HG03196 (cell line): ENCODE data around the gene SOX12.
"Not testable (repeated sequence)": the region's sequence is repeated elsewhere in the genome, so short reads cannot be mapped to it uniquely, and the experiment has no call there.

ENCODE experiments used
- ATAC-seq: cut with Tn5 transposase; IDR thresholded peaks from one replicate; pipeline ENCODE4 v1.9.1; 2021; ENCODE audit not compliant: unreplicated experiment

SOX12 gene

GRCh38 chr20:362271-363254 lies 37.2 kb downstream of the SOX12 start:
- no peak for ATAC-seq

GRCh38 chr20:363319-364078 lies 38.1 kb downstream of the SOX12 start:
- no peak for ATAC-seq

- ATAC-seq = no peak
Observed at GRCh38 chr20:364905-365794, 39.8 kb downstream of the SOX12 start.

GRCh38 chr20:366041-366718 lies 40.8 kb downstream of the SOX12 start:
- no peak for ATAC-seq

GRCh38 chr20:366719-367485 lies 41.5 kb downstream of the SOX12 start:
- ATAC-seq = no peak

GRCh38 chr20:367486-367887 lies 42.1 kb downstream of the SOX12 start:
- ATAC-seq = no peak

GRCh38 chr20:368915-369314 lies 43.6 kb downstream of the SOX12 start:
- ATAC-seq = no peak

- ATAC-seq = no peak
Observed at GRCh38 chr20:370151-370600, 44.8 kb downstream of the SOX12 start.

- no peak for ATAC-seq
Observed at GRCh38 chr20:370977-371754, 45.8 kb downstream of the SOX12 start.

GRCh38 chr20:371755-372542 lies 46.6 kb downstream of the SOX12 start:
- no peak for ATAC-seq

- not testable (repeated sequence) for ATAC-seq
Observed at GRCh38 chr20:372543-373082, 47.3 kb downstream of the SOX12 start.

GRCh38 chr20:373171-373890 lies 48.0 kb downstream of the SOX12 start:
- ATAC-seq = no peak

- ATAC-seq = no peak
Observed at GRCh38 chr20:375265-375889, 50.0 kb downstream of the SOX12 start.

GRCh38 chr20:376089-376488 lies 50.7 kb downstream of the SOX12 start:
- no peak for ATAC-seq

GRCh38 chr20:376750-377149 lies 51.4 kb downstream of the SOX12 start:
- no peak for ATAC-seq

- ATAC-seq = not testable (repeated sequence)
Observed at GRCh38 chr20:377578-377977, 52.2 kb downstream of the SOX12 start.

GRCh38 chr20:378961-379336 lies 53.6 kb downstream of the SOX12 start:
- no peak for ATAC-seq
